ENCODE results near the gene NFIA. TPM values are rescaled to one million over a fixed set of nuclear protein-coding genes. Genes with fewer than 3 reads are reported as not detected.

NFIA gene
- total RNA-seq, 1 experiment from 2014 or later: 65.4 TPM

GRCh38 chr1:61432616-61433388, 350.4 kb downstream of the NFIA start:
- no peak for DNase-seq (ENCODE audit: low spot score)
- Histone ChIP-seq H3K27ac (ENCODE audit: low read depth, low read length, poor library complexity, severe bottlenecking) (no peak overlapping the region), H3K9me3 (ENCODE audit: low read depth, low read length, poor library complexity, severe bottlenecking) (no peaks in the 10 kb centered on the region), H3K27me3 (replicated peaks; ENCODE audit: insufficient read depth, low read depth, low read length, poor library complexity) (no peaks in the 10 kb centered on the region), H3K4me1 (ENCODE audit: insufficient read depth, low read length, poor library complexity, severe bottlenecking) (peaks cover under 1% of the 10 kb centered on the region), H3K36me3 (ENCODE audit: insufficient read depth, low read length, poor library complexity, severe bottlenecking) (no peaks in the 10 kb centered on the region), H3K4me3 (ENCODE audit: low read depth, low read length, poor library complexity, severe bottlenecking) (no peak overlapping the region)
- TF ChIP-seq, protein P1, sequence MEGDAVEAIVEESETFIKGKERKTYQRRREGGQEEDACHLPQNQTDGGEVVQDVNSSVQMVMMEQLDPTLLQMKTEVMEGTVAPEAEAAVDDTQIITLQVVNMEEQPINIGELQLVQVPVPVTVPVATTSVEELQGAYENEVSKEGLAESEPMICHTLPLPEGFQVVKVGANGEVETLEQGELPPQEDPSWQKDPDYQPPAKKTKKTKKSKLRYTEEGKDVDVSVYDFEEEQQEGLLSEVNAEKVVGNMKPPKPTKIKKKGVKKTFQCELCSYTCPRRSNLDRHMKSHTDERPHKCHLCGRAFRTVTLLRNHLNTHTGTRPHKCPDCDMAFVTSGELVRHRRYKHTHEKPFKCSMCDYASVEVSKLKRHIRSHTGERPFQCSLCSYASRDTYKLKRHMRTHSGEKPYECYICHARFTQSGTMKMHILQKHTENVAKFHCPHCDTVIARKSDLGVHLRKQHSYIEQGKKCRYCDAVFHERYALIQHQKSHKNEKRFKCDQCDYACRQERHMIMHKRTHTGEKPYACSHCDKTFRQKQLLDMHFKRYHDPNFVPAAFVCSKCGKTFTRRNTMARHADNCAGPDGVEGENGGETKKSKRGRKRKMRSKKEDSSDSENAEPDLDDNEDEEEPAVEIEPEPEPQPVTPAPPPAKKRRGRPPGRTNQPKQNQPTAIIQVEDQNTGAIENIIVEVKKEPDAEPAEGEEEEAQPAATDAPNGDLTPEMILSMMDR (conservative IDR thresholded peaks at IDR 0.05; ENCODE audit: low read depth, low read length): no peak
- no peak for TF ChIP-seq EZH2 (IDR thresholded peaks at IDR 0.05; ENCODE audit: borderline replicate concordance, low read depth, low read length, poor library complexity, severe bottlenecking)
- no TSS peak for BruUV-seq (replicated peaks)
- POLR2A ChIA-PET (ENCODE audit: low non-redundant PET): no interaction called here
- CTCF ChIA-PET: no interaction called here
- intact Hi-C loops (cut with micrococcal nuclease; ENCODE audit: unreplicated experiment): no loop called here

DNA sequence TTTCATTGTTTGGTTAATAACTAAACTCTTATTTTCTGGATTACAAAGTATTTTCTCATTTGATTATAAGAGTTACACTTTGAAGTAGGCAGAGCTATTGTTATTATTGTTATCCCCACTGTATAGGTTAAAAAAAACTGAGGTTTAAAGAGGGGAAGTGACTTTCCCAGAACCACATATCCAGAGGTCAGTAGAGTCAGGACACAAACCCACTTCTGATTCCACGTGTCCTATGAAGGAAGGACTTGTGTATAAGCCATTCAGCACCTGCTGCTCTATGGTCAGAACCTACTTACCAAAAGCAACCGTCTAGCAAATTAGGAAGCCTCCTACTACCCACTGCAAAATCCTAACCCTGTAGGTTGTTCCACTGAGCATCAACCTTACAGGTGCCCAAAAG, 351.3 kb downstream of the NFIA start:
- intact Hi-C loops (cut with micrococcal nuclease; ENCODE audit: unreplicated experiment): no loop called here
- Histone ChIP-seq H3K4me3 (ENCODE audit: low read depth, low read length, poor library complexity, severe bottlenecking) (no peak overlapping the region), H3K9me3 (ENCODE audit: low read depth, low read length, poor library complexity, severe bottlenecking) (no peaks in the 10 kb centered on the region), H3K4me1 (ENCODE audit: insufficient read depth, low read length, poor library complexity, severe bottlenecking) (peaks cover 4% of the 10 kb centered on the region), H3K27me3 (replicated peaks; ENCODE audit: insufficient read depth, low read depth, low read length, poor library complexity) (no peaks in the 10 kb centered on the region), H3K27ac (ENCODE audit: low read depth, low read length, poor library complexity, severe bottlenecking) (no peak overlapping the region), H3K36me3 (ENCODE audit: insufficient read depth, low read length, poor library complexity, severe bottlenecking) (no peaks in the 10 kb centered on the region)
- ChIA-PET CTCF (interaction anchor here (0.5 kb wide), 1 partner anchor 19 kb away, joined by 12 read pairs; no protein-coding TSS in a partner anchor), POLR2A (ENCODE audit: low non-redundant PET) (no interaction called here)
- TF ChIP-seq, protein P1 (conservative IDR thresholded peaks at IDR 0.05; ENCODE audit: low read depth, low read length): no peak
- no peak for TF ChIP-seq EZH2 (IDR thresholded peaks at IDR 0.05; ENCODE audit: borderline replicate concordance, low read depth, low read length, poor library complexity, severe bottlenecking)
- no peak for DNase-seq (ENCODE audit: low spot score)
- no TSS peak for BruUV-seq (replicated peaks)

DNA sequence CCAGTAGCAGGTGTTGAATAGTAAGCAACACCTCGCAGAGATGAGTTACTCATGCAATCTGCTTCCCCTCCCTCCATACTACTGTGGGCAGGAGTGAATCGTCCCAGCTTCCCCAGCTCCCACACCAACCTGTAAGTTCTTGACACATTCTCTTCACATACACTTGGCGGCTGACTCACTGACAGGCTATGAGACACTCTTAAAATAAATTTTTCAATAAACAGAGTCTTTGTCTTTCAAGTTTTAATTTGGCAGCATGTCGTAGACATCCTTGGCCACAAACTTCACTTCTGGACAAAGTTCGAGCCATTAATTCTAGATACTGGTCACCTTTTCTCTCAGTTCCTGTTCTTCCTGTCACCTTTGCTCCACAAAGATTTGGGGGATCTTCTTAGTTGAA, 351.9 kb downstream of the NFIA start:
- intact Hi-C loops (cut with micrococcal nuclease; ENCODE audit: unreplicated experiment): no loop called here
- CTCF ChIA-PET: no interaction called here
- Histone ChIP-seq H3K36me3 (ENCODE audit: insufficient read depth, low read length, poor library complexity, severe bottlenecking) (no peaks in the 10 kb centered on the region), H3K9me3 (ENCODE audit: low read depth, low read length, poor library complexity, severe bottlenecking) (no peaks in the 10 kb centered on the region), H3K27me3 (replicated peaks; ENCODE audit: insufficient read depth, low read depth, low read length, poor library complexity) (no peaks in the 10 kb centered on the region), H3K27ac (ENCODE audit: low read depth, low read length, poor library complexity, severe bottlenecking) (no peak overlapping the region), H3K4me3 (ENCODE audit: low read depth, low read length, poor library complexity, severe bottlenecking) (no peak overlapping the region), H3K4me1 (ENCODE audit: insufficient read depth, low read length, poor library complexity, severe bottlenecking) (peaks cover 4% of the 10 kb centered on the region)
- BruUV-seq (replicated peaks): no TSS peak
- POLR2A ChIA-PET (ENCODE audit: low non-redundant PET): no interaction called here
- TF ChIP-seq EZH2 (IDR thresholded peaks at IDR 0.05; ENCODE audit: borderline replicate concordance, low read depth, low read length, poor library complexity, severe bottlenecking): no peak
- TF ChIP-seq, protein P1 (conservative IDR thresholded peaks at IDR 0.05; ENCODE audit: low read depth, low read length): no peak
- no peak for DNase-seq (ENCODE audit: low spot score)
